GM23338 (cell line): Measurements from ENCODE around the gene RPL32. TPM values are rescaled to one million over a fixed set of nuclear protein-coding genes. Genes with fewer than 3 reads are reported as not detected.

Source experiments
- ATAC-seq: fragments of 200-7000 bp; cut with Tn5 transposase; 3 replicates; pipeline ENCODE4 v1.9.1; 2020
- DNase-seq: peaks from one replicate; pipeline ENCODE4 v3.0.0-alpha.2; 2015; ENCODE audit warnings: low spot score
- H2AFZ ChIP-seq: fragments of 200-600 bp; sonication (generic); 2 replicates; pipeline ENCODE4 v1.8.0; 2016; ENCODE audit warnings: antibody characterized with exemption, mild to moderate bottlenecking, moderate library complexity
- H3F3A ChIP-seq: fragments of 200-600 bp; sonication (generic); replicated peaks from 2 replicates; pipeline ENCODE4 v1.8.0; 2017; ENCODE audit warnings: antibody characterized with exemption, mixed run types, low read depth
- H3K27ac ChIP-seq: fragments of 200-600 bp; sonication (generic); 2 replicates; pipeline ENCODE4 v1.6.1; 2016; ENCODE audit warnings: low read depth
- H3K27me3 ChIP-seq: fragments of 200-600 bp; sonication (generic); 2 replicates; pipeline ENCODE4 v1.8.0; 2016; ENCODE audit warnings: mild to moderate bottlenecking, mixed run types, moderate library complexity; ENCODE audit not compliant: insufficient read depth
- H3K36me3 ChIP-seq: fragments of 200-600 bp; sonication (generic); 2 replicates; pipeline ENCODE4 v1.8.0; 2016; ENCODE audit warnings: mild to moderate bottlenecking; ENCODE audit not compliant: insufficient read depth
- H3K4me1 ChIP-seq: fragments of 200-600 bp; sonication (generic); 2 replicates; pipeline ENCODE4 v1.8.0; 2016; ENCODE audit warnings: mild to moderate bottlenecking, moderate library complexity; ENCODE audit not compliant: insufficient read depth
- H3K4me2 ChIP-seq: fragments of 200-600 bp; sonication (generic); 2 replicates; pipeline ENCODE4 v1.7.1; 2017; ENCODE audit warnings: mixed run types
- H3K4me3 ChIP-seq: fragments of 200-600 bp; sonication (generic); 2 replicates; pipeline ENCODE4 v1.6.1; 2016; ENCODE audit warnings: mixed run types
- H3K79me2 ChIP-seq: fragments of 200-600 bp; sonication (generic); replicated peaks from 2 replicates; pipeline ENCODE4 v1.8.0; 2017; ENCODE audit warnings: mild to moderate bottlenecking; ENCODE audit not compliant: insufficient read depth
- H3K9me2 ChIP-seq: fragments of 200-600 bp; sonication (generic); 2 replicates; pipeline ENCODE4 v1.8.0; 2017; ENCODE audit not compliant: insufficient read depth
- H4K20me1 ChIP-seq: fragments of 200-600 bp; sonication (generic); replicated peaks from 2 replicates; pipeline ENCODE4 v1.8.0; 2017; ENCODE audit warnings: mild to moderate bottlenecking; ENCODE audit not compliant: insufficient read depth
- H3K27ac Mint-ChIP-seq: 2 replicates; pipeline ENCODE4 v1.8.0; 2020; ENCODE audit warnings: inconsistent platforms, mild to moderate bottlenecking, moderate library complexity, mixed read lengths
- H3K27me3 Mint-ChIP-seq: 3 replicates; pipeline ENCODE4 v1.8.0; 2022; ENCODE audit warnings: low read depth, mild to moderate bottlenecking, moderate library complexity, mixed read lengths, inconsistent platforms; ENCODE audit not compliant: insufficient read depth, poor library complexity
- H3K36me3 Mint-ChIP-seq: 3 replicates; pipeline ENCODE4 v1.8.0; 2021; ENCODE audit warnings: low read depth, mild to moderate bottlenecking, inconsistent platforms, moderate library complexity, mixed read lengths
- H3K4me1 Mint-ChIP-seq: 3 replicates; pipeline ENCODE4 v1.8.0; 2020; ENCODE audit warnings: mild to moderate bottlenecking, inconsistent platforms, mixed read lengths
- H3K4me3 Mint-ChIP-seq: 3 replicates; pipeline ENCODE4 v1.8.0; 2021; ENCODE audit warnings: moderate library complexity, mild to moderate bottlenecking, inconsistent platforms, mixed read lengths
- H3K9me3 Mint-ChIP-seq: 3 replicates; pipeline ENCODE4 v1.8.0; 2020; ENCODE audit warnings: moderate library complexity, mild to moderate bottlenecking, inconsistent platforms, mixed read lengths
- CREB1 ChIP-seq: fragments of 250-450 bp; sonication (Bioruptor Pico); IDR thresholded peaks from 2 replicates; pipeline ENCODE4 v1.5.0; 2020; ENCODE audit warnings: low read depth, mild to moderate bottlenecking, moderate library complexity
- CTCF ChIP-seq, 2 experiments: fragments of 200-600 bp in 1 of 2; sonication (generic) in 1 of 2; conservative IDR thresholded peaks; 2 replicates each; pipeline versions ENCODE4 v1.5.1 to v1.6.1; 2016 to 2017; ENCODE audit warnings: antibody characterized with exemption in 2 of 2, low read depth in 2 of 2, mild to moderate bottlenecking in 2 of 2, moderate library complexity in 1 of 2
- ETS1 ChIP-seq: IDR thresholded peaks from 2 replicates; pipeline ENCODE4 v1.6.1; 2016; ENCODE audit warnings: antibody characterized with exemption
- EZH2 ChIP-seq: fragments of 200-600 bp; sonication (generic); IDR thresholded peaks from one replicate; pipeline ENCODE4 v1.8.0; 2017; ENCODE audit warnings: antibody characterized with exemption, mild to moderate bottlenecking, low read depth; ENCODE audit not compliant: unreplicated experiment
- EZH2phosphoT487 ChIP-seq: fragments of 200-600 bp; sonication (generic); IDR thresholded peaks from one replicate; pipeline ENCODE4 v1.8.1; 2018; ENCODE audit warnings: antibody characterized with exemption; ENCODE audit not compliant: unreplicated experiment
- JUNB ChIP-seq: IDR thresholded peaks from one replicate; pipeline ENCODE4 v1.6.1; 2016; ENCODE audit warnings: antibody characterized with exemption; ENCODE audit not compliant: unreplicated experiment
- NANOG ChIP-seq: IDR thresholded peaks from 2 replicates; pipeline ENCODE4 v1.6.1; 2016; ENCODE audit warnings: antibody characterized with exemption, borderline replicate concordance
- POLR2AphosphoS5 ChIP-seq: IDR thresholded peaks from 2 replicates; pipeline ENCODE4 v1.6.1; 2016; ENCODE audit warnings: antibody characterized with exemption, low read depth
- REST ChIP-seq: IDR thresholded peaks from one replicate; pipeline ENCODE4 v1.6.1; 2018; ENCODE audit warnings: antibody characterized with exemption; ENCODE audit not compliant: unreplicated experiment
- STAT1 ChIP-seq: IDR thresholded peaks from one replicate; pipeline ENCODE4 v1.6.1; 2016; ENCODE audit warnings: antibody characterized with exemption; ENCODE audit not compliant: unreplicated experiment
- ZNF114 ChIP-seq: fragments of 250-450 bp; sonication (Bioruptor Pico); IDR thresholded peaks from 2 replicates; pipeline ENCODE4 v1.5.0; 2020; ENCODE audit warnings: mild to moderate bottlenecking, moderate library complexity
- ZNF331 ChIP-seq: fragments of 250-450 bp; sonication (Bioruptor Pico); IDR thresholded peaks from 2 replicates; pipeline ENCODE4 v1.5.0; 2020; ENCODE audit warnings: low read depth, mild to moderate bottlenecking, moderate library complexity
- ZNF462 ChIP-seq: fragments of 250-450 bp; sonication (Bioruptor Pico); IDR thresholded peaks from 2 replicates; pipeline ENCODE4 v1.5.0; 2020; ENCODE audit warnings: mild to moderate bottlenecking, moderate library complexity
- polyA plus RNA-seq: library from polyadenylated mRNA; unstranded; fragments of >200 nt; fragmentation: Nextera tagmentation; extraction: Ambion mirVana; gene quantifications from 2 replicates; pipeline ENCODE4 v1.2.1, GENCODE V29; 2016
- total RNA-seq: library from RNA; depleted of rRNA; stranded (reverse); fragments of >200 nt; shearing (Covaris generic); gene quantifications from 2 replicates; pipeline ENCODE4 v1.2.3, GENCODE V29; 2014

RPL32 gene
- total and polyA plus RNA-seq, 2 experiments from 2014 or later = 561 to 2,550 TPM

GRCh38 chr3:12840591-12841148, 695 bp downstream of the RPL32 start:
- DNase-seq = no peak
- peak overlapping the region; percentile 99 for H3K27ac Mint-ChIP-seq
- peaks cover 62% of the 10 kb centered on the region for H3K36me3 Mint-ChIP-seq
- no peak for TF ChIP-seq EZH2
- no peak for TF ChIP-seq ETS1
- no peak for TF ChIP-seq ZNF331
- TF ChIP-seq STAT1 = no peak
- no peak for TF ChIP-seq EZH2phosphoT487
- no peak for TF ChIP-seq CREB1 (CRISPR knock-in tag)
- TF ChIP-seq REST = no peak
- TF ChIP-seq POLR2AphosphoS5 = no peak
- no peak for TF ChIP-seq NANOG
- TF ChIP-seq CTCF (conservative IDR thresholded peaks at IDR 0.05; ENCODE audit: low read depth in 2 of 2) = no peak
- no peak for TF ChIP-seq ZNF462 (CRISPR knock-in tag)
- no peak for TF ChIP-seq JUNB
- no peak for TF ChIP-seq ZNF114 (CRISPR knock-in tag)
- H3K27ac ChIP-seq = peak overlapping the region; percentile 76
- H3K79me2 ChIP-seq = peaks cover 57% of the 10 kb centered on the region
- peaks cover 48% of the 10 kb centered on the region for H3F3A ChIP-seq
- H2AFZ ChIP-seq = no peak overlapping the region
- H3K4me3 ChIP-seq = peak overlapping the region; percentile 94
- ATAC-seq = no peak; the same call in 1 of the 3 replicates
- H3K36me3 ChIP-seq = peaks cover 52% of the 10 kb centered on the region
- H3K4me3 Mint-ChIP-seq = peak overlapping the region; percentile 99
- H3K27me3 ChIP-seq = no peaks in the 10 kb centered on the region
- H3K4me1 Mint-ChIP-seq = peaks cover 53% of the 10 kb centered on the region
- H3K4me1 ChIP-seq = peaks cover 46% of the 10 kb centered on the region
- H3K27me3 Mint-ChIP-seq = peaks cover 21% of the 10 kb centered on the region
- H3K9me2 ChIP-seq = no peaks in the 10 kb centered on the region
- peaks cover 6% of the 10 kb centered on the region for H3K9me3 Mint-ChIP-seq
- peak overlapping the region; percentile 100 for H3K4me2 ChIP-seq
- H4K20me1 ChIP-seq = peaks cover 47% of the 10 kb centered on the region
